OCI-LY7 (cell line): ENCODE data around the gene DAPK2. TPM values are rescaled to one million over a fixed set of nuclear protein-coding genes. Genes with fewer than 3 reads are reported as not detected.

ENCODE experiments used
- BruUV-seq: library from RNA; stranded (reverse); fragments of 400-500 nt; replicated peaks from 2 replicates; lab custom pipeline; 2021; lab: Mats Ljungman, UMichigan
- CTCF ChIA-PET: fragments of 300-600 bp; sonication (Branson Sonifier 250); formaldehyde crosslinking; loops from one replicate; lab custom pipeline; 2022; ENCODE audit warnings: antibody characterized with exemption; ENCODE audit not compliant: unreplicated experiment; lab: Charles Lee
- POLR2A ChIA-PET: fragments of 300-600 bp; sonication (Branson Sonifier 250); formaldehyde crosslinking; loops from one replicate; lab custom pipeline; 2022; ENCODE audit warnings: antibody characterized with exemption; lab: Charles Lee
- DNase-seq: peaks from one replicate; pipeline ENCODE4 v3.0.0-alpha.2; 2015; ENCODE audit warnings: low spot score
- H2AFZ ChIP-seq: fragments of 200-600 bp; sonication (generic), shearing (Covaris generic); 2 replicates; pipeline ENCODE4 v1.6.1; 2014; ENCODE audit warnings: mild to moderate bottlenecking, antibody characterized with exemption, low read length, moderate library complexity
- H3K27ac ChIP-seq: fragments of 200-600 bp; sonication (generic); 2 replicates; pipeline ENCODE4 v1.5.1; 2014; ENCODE audit warnings: mixed run types, low read depth, mild to moderate bottlenecking, moderate library complexity, low read length, inconsistent platforms; ENCODE audit not compliant: poor library complexity, severe bottlenecking
- H3K36me3 ChIP-seq: fragments of 200-600 bp; sonication (generic); 2 replicates; pipeline ENCODE4 v1.6.1; 2014; ENCODE audit warnings: mild to moderate bottlenecking, antibody characterized with exemption, low read length, moderate library complexity, mixed read lengths; ENCODE audit not compliant: insufficient read depth
- H3K4me1 ChIP-seq: fragments of 200-600 bp; sonication (generic); 2 replicates; pipeline ENCODE4 v1.5.1; 2014; ENCODE audit warnings: mild to moderate bottlenecking, low read length; ENCODE audit not compliant: insufficient read depth, poor library complexity, severe bottlenecking
- H3K4me2 ChIP-seq: fragments of 200-600 bp; sonication (generic); 2 replicates; pipeline ENCODE4 v1.6.1; 2014; ENCODE audit warnings: mild to moderate bottlenecking, low read length
- H3K4me3 ChIP-seq: fragments of 200-600 bp; sonication (generic); 2 replicates; pipeline ENCODE4 v1.5.1; 2014; ENCODE audit warnings: mild to moderate bottlenecking, low read depth, low read length; ENCODE audit not compliant: poor library complexity, severe bottlenecking
- H3K79me2 ChIP-seq: fragments of 200-600 bp; sonication (generic); 2 replicates; pipeline ENCODE4 v1.6.1; 2016; ENCODE audit warnings: low read depth, mild to moderate bottlenecking, low read length, moderate library complexity, mixed read lengths; ENCODE audit not compliant: insufficient read depth
- H3K9me2 ChIP-seq: fragments of 200-600 bp; sonication (generic); 2 replicates; pipeline ENCODE4 v1.6.1; 2016; ENCODE audit warnings: mild to moderate bottlenecking, low read length, mixed read lengths; ENCODE audit not compliant: insufficient read depth
- H3K9me3 ChIP-seq: fragments of 200-600 bp; sonication (generic); 2 replicates; pipeline ENCODE4 v1.6.1; 2014; ENCODE audit warnings: mild to moderate bottlenecking, mixed run types, low read length, mixed read lengths
- H4K20me1 ChIP-seq: fragments of 200-600 bp; sonication (generic); 2 replicates; pipeline ENCODE4 v1.6.1; 2014; ENCODE audit warnings: mild to moderate bottlenecking, antibody characterized with exemption, low read length, moderate library complexity, mixed read lengths; ENCODE audit not compliant: insufficient read depth
- EZH2phosphoT487 ChIP-seq: fragments of 200-600 bp; sonication (generic); IDR thresholded peaks from 2 replicates; pipeline ENCODE4 v1.6.1; 2018; ENCODE audit warnings: low read depth, borderline replicate concordance, mild to moderate bottlenecking, mixed run types, antibody characterized with exemption, low read length, moderate library complexity, mixed read lengths
- intact Hi-C: fragments of 100-400 bp; cut with micrococcal nuclease; formaldehyde crosslinking; loops from one replicate; pipeline ENCODE4 v1.10.0; 2022; ENCODE audit not compliant: unreplicated experiment
- total RNA-seq, 2 experiments: library from RNA; depleted of rRNA in 1 of 2; stranded (reverse); fragments of >200 nt in 1 of 2; shearing (Covaris generic) in 1 of 2; gene quantifications; 2 replicates each; pipeline ENCODE4 v1.2.3, GENCODE V29; 2014 to 2022
- TF ChIP-seq, protein P1 (sequence below): fragments of 200-600 bp; sonication (generic); conservative IDR thresholded peaks from 2 replicates; pipeline ENCODE4 v1.5.1; 2014; ENCODE audit warnings: mild to moderate bottlenecking, antibody characterized with exemption, low read length, moderate library complexity, mixed read lengths

Gene DAPK2
- total RNA-seq, 2 experiments from 2014 or later: 0.36 to 1.2 TPM

DNA sequence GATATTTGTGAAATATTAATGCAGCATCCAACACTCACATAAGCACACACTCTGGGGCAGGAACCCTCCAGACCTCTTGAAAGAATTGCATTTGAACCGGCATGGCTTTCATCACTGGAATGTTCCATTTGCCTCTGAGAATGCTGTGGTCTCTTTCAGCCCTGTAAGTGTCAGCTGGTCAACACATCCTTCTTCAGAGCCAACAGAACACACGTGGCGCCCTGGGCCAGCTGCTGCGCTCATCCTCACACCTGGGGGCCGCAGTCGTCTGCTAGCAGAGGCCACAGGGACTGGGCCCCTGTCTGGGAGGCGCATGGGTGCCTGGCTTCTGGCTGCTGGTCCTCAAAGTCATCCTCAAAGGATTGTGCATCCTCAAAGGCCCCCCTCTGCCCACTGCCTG, 141.2 kb downstream of the DAPK2 start:
- no peak overlapping the region for H3K27ac ChIP-seq
- H3K9me3 ChIP-seq: no peaks in the 10 kb centered on the region
- peaks cover 9% of the 10 kb centered on the region for H3K4me1 ChIP-seq
- no peak overlapping the region for H3K4me3 ChIP-seq
- H3K9me2 ChIP-seq: no peaks in the 10 kb centered on the region
- no peaks in the 10 kb centered on the region for H3K79me2 ChIP-seq
- POLR2A ChIA-PET: interaction anchor here (0.6 to 1.1 kb wide), 2 partner anchors 11 to 328 kb away, joined by 3 to 7 read pairs; no protein-coding TSS in a partner anchor
- BruUV-seq: no TSS peak
- no peaks in the 10 kb centered on the region for H3K36me3 ChIP-seq
- CTCF ChIA-PET: no interaction called here
- no peak overlapping the region for H2AFZ ChIP-seq
- intact Hi-C loops: no loop called here
- no peak overlapping the region for H3K4me2 ChIP-seq
- TF ChIP-seq EZH2phosphoT487: no peak
- TF ChIP-seq, protein P1, sequence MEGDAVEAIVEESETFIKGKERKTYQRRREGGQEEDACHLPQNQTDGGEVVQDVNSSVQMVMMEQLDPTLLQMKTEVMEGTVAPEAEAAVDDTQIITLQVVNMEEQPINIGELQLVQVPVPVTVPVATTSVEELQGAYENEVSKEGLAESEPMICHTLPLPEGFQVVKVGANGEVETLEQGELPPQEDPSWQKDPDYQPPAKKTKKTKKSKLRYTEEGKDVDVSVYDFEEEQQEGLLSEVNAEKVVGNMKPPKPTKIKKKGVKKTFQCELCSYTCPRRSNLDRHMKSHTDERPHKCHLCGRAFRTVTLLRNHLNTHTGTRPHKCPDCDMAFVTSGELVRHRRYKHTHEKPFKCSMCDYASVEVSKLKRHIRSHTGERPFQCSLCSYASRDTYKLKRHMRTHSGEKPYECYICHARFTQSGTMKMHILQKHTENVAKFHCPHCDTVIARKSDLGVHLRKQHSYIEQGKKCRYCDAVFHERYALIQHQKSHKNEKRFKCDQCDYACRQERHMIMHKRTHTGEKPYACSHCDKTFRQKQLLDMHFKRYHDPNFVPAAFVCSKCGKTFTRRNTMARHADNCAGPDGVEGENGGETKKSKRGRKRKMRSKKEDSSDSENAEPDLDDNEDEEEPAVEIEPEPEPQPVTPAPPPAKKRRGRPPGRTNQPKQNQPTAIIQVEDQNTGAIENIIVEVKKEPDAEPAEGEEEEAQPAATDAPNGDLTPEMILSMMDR: no peak
- H4K20me1 ChIP-seq: no peaks in the 10 kb centered on the region
- DNase-seq: no peak

DNA sequence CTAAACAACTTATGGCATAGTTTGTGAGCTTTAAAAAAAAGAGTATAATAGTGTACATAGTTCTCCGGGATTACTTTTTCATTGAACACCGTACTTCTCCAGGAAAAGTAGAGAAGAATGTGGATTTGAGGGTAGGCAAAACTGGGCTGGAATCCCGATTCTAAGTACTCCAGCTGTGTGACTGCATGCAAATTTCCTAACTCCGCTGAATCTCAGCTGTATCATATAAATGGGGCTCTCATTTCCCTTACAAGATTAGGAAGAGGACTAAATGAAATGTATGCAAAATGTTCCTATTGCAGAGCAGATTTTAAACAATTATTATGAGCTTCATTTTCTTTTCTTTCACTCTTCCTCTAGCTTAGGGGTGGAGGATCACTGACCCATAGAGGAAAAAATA, 142.2 kb downstream of the DAPK2 start:
- no peak overlapping the region for H3K27ac ChIP-seq
- POLR2A ChIA-PET: no interaction called here
- H3K4me2 ChIP-seq: no peak overlapping the region
- intact Hi-C loops: no loop called here
- CTCF ChIA-PET: no interaction called here
- no peak for DNase-seq
- no peaks in the 10 kb centered on the region for H4K20me1 ChIP-seq
- peaks cover 9% of the 10 kb centered on the region for H3K4me1 ChIP-seq
- no peaks in the 10 kb centered on the region for H3K9me2 ChIP-seq
- TF ChIP-seq, protein P1: no peak
- TF ChIP-seq EZH2phosphoT487: no peak
- BruUV-seq: no TSS peak
- H3K4me3 ChIP-seq: no peak overlapping the region
- no peaks in the 10 kb centered on the region for H3K36me3 ChIP-seq
- no peak overlapping the region for H2AFZ ChIP-seq
- no peaks in the 10 kb centered on the region for H3K9me3 ChIP-seq
- H3K79me2 ChIP-seq: no peaks in the 10 kb centered on the region

DNA sequence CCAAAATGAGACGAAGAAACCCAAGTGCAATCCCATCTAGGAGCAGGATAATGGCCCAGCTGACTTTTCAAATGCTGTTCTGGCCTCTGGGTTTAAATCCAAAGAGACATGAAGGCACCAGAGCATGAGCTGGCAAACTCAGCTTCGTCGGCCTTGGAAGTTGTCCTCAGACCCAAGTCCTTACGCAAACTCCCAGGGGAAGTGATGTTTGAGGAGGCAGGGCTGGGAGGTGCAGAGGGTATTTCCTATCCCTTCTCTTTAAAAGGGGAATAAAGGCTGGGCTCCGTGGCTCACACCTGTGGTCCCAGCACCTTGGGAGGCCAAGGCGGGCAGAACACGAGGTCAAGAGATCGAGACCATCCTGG, 143.6 kb downstream of the DAPK2 start:
- TF ChIP-seq EZH2phosphoT487: no peak
- TF ChIP-seq, protein P1: no peak
- H4K20me1 ChIP-seq: no peaks in the 10 kb centered on the region
- no peak overlapping the region for H2AFZ ChIP-seq
- no peak overlapping the region for H3K27ac ChIP-seq
- H3K79me2 ChIP-seq: no peaks in the 10 kb centered on the region
- ChIA-PET POLR2A (no interaction called here), CTCF (no interaction called here)
- H3K4me2 ChIP-seq: no peak overlapping the region
- no peaks in the 10 kb centered on the region for H3K36me3 ChIP-seq
- H3K4me3 ChIP-seq: no peak overlapping the region
- BruUV-seq: no TSS peak
- no peaks in the 10 kb centered on the region for H3K9me2 ChIP-seq
- H3K9me3 ChIP-seq: no peaks in the 10 kb centered on the region
- intact Hi-C loops: no loop called here
- no peak for DNase-seq
- H3K4me1 ChIP-seq: peaks cover 9% of the 10 kb centered on the region
